Measurements from ENCODE around the gene MRPL36. TPM values are rescaled to one million over a fixed set of nuclear protein-coding genes. Genes with fewer than 3 reads are reported as not detected.

MRPL36 gene
- total RNA-seq, 3 donors from 2014 or later = 33.5 to 46.2 (median 41.6) TPM

DNA sequence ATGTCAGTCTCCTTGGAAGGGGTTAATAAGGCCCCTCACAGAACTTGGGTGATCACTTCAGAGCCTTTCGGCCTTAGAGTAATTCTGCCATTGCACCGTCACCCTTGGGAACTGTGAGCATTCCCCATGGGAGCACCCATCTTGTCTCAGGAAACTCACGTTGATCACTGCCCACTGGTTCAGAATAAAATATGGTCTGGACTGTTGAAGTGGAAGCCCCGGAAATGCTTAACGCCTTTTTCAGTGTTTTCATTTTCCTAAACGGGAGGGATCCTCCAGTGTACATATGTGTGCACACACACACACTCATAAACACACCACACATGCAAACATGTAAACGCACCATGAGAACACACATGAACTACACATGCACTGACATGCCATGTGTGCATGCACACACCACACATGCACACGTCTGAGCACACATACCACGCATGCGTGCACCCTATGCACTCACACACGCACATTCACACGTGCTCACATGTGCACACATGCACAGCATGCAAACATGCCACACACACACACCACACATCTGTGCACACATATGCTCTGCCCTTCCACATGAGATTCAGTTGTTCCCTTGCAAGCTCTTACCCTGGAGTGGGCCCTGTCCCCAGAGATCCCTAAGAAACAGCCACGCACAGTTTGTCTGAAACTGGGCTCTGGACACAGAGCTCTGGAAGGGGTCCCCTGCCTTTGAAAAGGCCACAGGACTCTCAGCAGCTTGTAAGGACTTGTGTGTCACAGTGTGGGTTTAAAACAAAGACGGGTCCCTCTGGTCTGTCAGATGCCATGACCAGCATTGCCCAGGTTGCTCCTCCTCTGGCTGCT, 17.0 kb downstream of the MRPL36 start:
- peak in 1 of 2 donors; percentile 14 for DNase-seq (ENCODE audit: low spot score in 2 of 2)
- no peak overlapping the region for H3K27ac ChIP-seq
- no peaks in the 10 kb centered on the region for H3K27me3 ChIP-seq
- H3K4me1 ChIP-seq = no peaks in the 10 kb centered on the region
- intact Hi-C loops (cut with DNase I; ENCODE audit: low total_unique reads) = no loop called here
- TF ChIP-seq POLR2AphosphoS5 (IDR thresholded peaks at IDR 0.05) (no peak), POLR2A (IDR thresholded peaks at IDR 0.05) (no peak)
- TF ChIP-seq, protein P1, sequence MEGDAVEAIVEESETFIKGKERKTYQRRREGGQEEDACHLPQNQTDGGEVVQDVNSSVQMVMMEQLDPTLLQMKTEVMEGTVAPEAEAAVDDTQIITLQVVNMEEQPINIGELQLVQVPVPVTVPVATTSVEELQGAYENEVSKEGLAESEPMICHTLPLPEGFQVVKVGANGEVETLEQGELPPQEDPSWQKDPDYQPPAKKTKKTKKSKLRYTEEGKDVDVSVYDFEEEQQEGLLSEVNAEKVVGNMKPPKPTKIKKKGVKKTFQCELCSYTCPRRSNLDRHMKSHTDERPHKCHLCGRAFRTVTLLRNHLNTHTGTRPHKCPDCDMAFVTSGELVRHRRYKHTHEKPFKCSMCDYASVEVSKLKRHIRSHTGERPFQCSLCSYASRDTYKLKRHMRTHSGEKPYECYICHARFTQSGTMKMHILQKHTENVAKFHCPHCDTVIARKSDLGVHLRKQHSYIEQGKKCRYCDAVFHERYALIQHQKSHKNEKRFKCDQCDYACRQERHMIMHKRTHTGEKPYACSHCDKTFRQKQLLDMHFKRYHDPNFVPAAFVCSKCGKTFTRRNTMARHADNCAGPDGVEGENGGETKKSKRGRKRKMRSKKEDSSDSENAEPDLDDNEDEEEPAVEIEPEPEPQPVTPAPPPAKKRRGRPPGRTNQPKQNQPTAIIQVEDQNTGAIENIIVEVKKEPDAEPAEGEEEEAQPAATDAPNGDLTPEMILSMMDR (IDR thresholded peaks at IDR 0.05) = no peak
- no peaks in the 10 kb centered on the region for H3K36me3 ChIP-seq
- no peaks in the 10 kb centered on the region for H3K9me3 ChIP-seq
- no peak overlapping the region for H3K4me3 ChIP-seq

DNA sequence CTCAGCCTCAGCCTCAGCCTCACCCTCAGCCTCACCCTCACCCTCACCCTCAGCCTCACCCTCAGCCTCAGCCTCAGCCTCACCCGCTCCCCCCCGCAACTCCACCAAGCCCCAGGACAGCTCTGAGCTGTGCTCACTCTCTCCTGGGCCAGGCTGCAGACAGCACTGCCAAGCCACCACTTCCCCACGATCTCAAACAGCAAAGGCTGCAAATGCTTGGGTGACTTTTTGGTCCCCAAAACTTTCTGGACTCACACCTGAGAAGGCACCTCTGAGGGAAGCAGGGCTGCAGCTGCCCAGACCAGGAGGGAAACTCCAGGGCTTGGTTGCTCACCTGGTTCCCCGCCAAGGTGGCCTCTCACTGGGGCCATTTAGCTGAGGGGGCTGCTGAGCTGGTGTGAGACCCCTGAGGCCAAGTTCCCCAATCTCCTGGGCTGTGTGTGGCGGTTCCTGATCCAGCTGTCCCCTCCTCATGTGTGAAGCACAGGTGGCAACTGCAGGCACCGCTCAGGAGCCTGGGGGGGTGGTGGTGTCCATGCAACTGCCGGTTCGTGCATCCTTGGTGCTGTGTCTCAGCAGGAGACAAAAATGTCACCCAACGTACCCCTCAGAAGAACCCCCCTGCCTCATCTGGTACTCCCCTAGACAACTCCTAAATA, 17.8 kb downstream of the MRPL36 start:
- Histone ChIP-seq H3K4me3 (no peak overlapping the region), H3K9me3 (no peaks in the 10 kb centered on the region), H3K27ac (no peak overlapping the region), H3K27me3 (no peaks in the 10 kb centered on the region), H3K36me3 (no peaks in the 10 kb centered on the region), H3K4me1 (no peaks in the 10 kb centered on the region)
- intact Hi-C loops (cut with DNase I; ENCODE audit: low total_unique reads) = no loop called here
- TF ChIP-seq, protein P1 (IDR thresholded peaks at IDR 0.05) = no peak
- TF ChIP-seq POLR2AphosphoS5 (IDR thresholded peaks at IDR 0.05) = no peak
- no peak for TF ChIP-seq POLR2A (IDR thresholded peaks at IDR 0.05)
- peak in 1 of 2 donors; percentile 30 for DNase-seq (ENCODE audit: low spot score in 2 of 2)

DNA sequence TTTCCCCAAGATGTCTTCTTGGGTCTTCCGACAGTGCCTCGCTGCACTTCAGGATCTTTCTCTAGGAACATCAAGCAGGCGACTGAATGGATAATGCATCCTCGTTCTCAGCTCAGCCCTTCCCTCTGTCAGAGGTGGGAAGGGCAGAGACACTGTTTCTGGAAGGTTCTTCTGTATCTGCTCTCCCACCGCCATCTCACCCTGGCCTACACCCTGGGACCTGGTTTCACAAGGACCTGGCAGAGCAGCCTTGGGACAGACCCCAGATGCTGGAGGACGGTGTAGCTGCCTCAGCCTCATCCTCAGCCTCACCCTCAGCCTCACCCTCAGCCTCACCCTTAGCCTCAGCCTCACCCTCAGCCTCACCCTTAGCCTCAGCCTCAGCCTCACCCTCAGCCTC, 18.5 kb downstream of the MRPL36 start:
- TF ChIP-seq POLR2AphosphoS5 (IDR thresholded peaks at IDR 0.05) (no peak), POLR2A (IDR thresholded peaks at IDR 0.05) (no peak)
- TF ChIP-seq, protein P1 (IDR thresholded peaks at IDR 0.05) = no peak
- Histone ChIP-seq H3K27me3 (no peaks in the 10 kb centered on the region), H3K27ac (no peak overlapping the region), H3K9me3 (no peaks in the 10 kb centered on the region), H3K4me1 (no peaks in the 10 kb centered on the region), H3K4me3 (no peak overlapping the region), H3K36me3 (no peaks in the 10 kb centered on the region)
- intact Hi-C loops (cut with DNase I; ENCODE audit: low total_unique reads) = no loop called here
- peak in 1 of 2 donors; percentile 22 for DNase-seq (ENCODE audit: low spot score in 2 of 2)

DNA sequence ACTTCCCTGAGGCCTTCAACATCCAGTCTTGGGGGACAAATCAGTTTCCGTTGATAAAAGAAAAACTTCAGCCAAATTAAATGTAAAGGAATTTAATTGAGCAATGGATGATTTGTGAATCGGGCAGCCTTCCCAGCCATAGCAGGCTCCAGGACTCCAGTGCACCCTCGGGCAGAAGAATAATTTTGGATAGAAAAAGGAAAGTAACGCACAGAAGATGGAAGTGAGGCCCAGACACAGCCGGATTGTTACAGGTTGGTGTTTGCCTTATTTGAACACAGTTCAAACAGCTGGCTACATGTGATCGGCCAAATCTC, 19.1 kb downstream of the MRPL36 start:
- no peaks in the 10 kb centered on the region for H3K27me3 ChIP-seq
- DNase-seq (ENCODE audit: low spot score in 2 of 2) = peak in 1 of 2 donors; percentile 15
- intact Hi-C loops (cut with DNase I; ENCODE audit: low total_unique reads) = no loop called here
- TF ChIP-seq, protein P1 (IDR thresholded peaks at IDR 0.05) = no peak
- TF ChIP-seq POLR2A (IDR thresholded peaks at IDR 0.05) (no peak), POLR2AphosphoS5 (IDR thresholded peaks at IDR 0.05) (no peak)
- H3K36me3 ChIP-seq = no peaks in the 10 kb centered on the region
- H3K4me3 ChIP-seq = no peak overlapping the region
- no peaks in the 10 kb centered on the region for H3K9me3 ChIP-seq
- H3K4me1 ChIP-seq = no peaks in the 10 kb centered on the region
- peak overlapping the region in 1 of 2 donors; percentile 25 for H3K27ac ChIP-seq

Data from breast epithelium (tissue), 4 donors.